ENCODE measurements around the gene SMPD3. TPM values are rescaled to one million over a fixed set of nuclear protein-coding genes. Genes with fewer than 3 reads are reported as not detected.

The SMPD3 gene
- total and polyA plus RNA-seq, 2 experiments from 2014 or later: 0.27 to 2.8 TPM

- Histone ChIP-seq H3K27ac (no peak overlapping the region), H3K9me3 (ENCODE audit: low read depth) (no peaks in the 10 kb centered on the region), H3K36me3 (no peaks in the 10 kb centered on the region), H3K4me1 (ENCODE audit: low read depth) (no peaks in the 10 kb centered on the region), H3K4me3 (no peak overlapping the region), H3K27me3 (no peaks in the 10 kb centered on the region)
- TF ChIP-seq CTCF (IDR thresholded peaks at IDR 0.05; ENCODE audit: low read depth, low read length): no peak
- no peak for DNase-seq (ENCODE audit: low read depth in 1 of 2, low spot score in 1 of 2)
Measured at GRCh38 chr16:68408967-68409366, 39.3 kb downstream of the SMPD3 start.

GRCh38 chr16:68408428-68408827 lies 39.9 kb downstream of the SMPD3 start:
- no peak for TF ChIP-seq CTCF (IDR thresholded peaks at IDR 0.05; ENCODE audit: low read depth, low read length)
- H3K27ac ChIP-seq: no peak overlapping the region
- H3K4me3 ChIP-seq: no peak overlapping the region
- H3K36me3 ChIP-seq: no peaks in the 10 kb centered on the region
- H3K9me3 ChIP-seq (ENCODE audit: low read depth): no peaks in the 10 kb centered on the region
- H3K4me1 ChIP-seq (ENCODE audit: low read depth): no peaks in the 10 kb centered on the region
- H3K27me3 ChIP-seq: no peaks in the 10 kb centered on the region
- no peak for DNase-seq (ENCODE audit: low read depth in 1 of 2, low spot score in 1 of 2)

- no peak overlapping the region for H3K27ac ChIP-seq
- H3K27me3 ChIP-seq: no peaks in the 10 kb centered on the region
- DNase-seq (ENCODE audit: low read depth in 1 of 2, low spot score in 1 of 2): no peak
- H3K36me3 ChIP-seq: no peaks in the 10 kb centered on the region
- TF ChIP-seq CTCF (IDR thresholded peaks at IDR 0.05; ENCODE audit: low read depth, low read length): no peak
- no peak overlapping the region for H3K4me3 ChIP-seq
- no peaks in the 10 kb centered on the region for H3K9me3 ChIP-seq (ENCODE audit: low read depth)
- no peaks in the 10 kb centered on the region for H3K4me1 ChIP-seq (ENCODE audit: low read depth)
Measured at GRCh38 chr16:68406458-68407152, 41.7 kb downstream of the SMPD3 start.

GRCh38 chr16:68404736-68405345 lies 43.5 kb downstream of the SMPD3 start:
- no peak for TF ChIP-seq CTCF (IDR thresholded peaks at IDR 0.05; ENCODE audit: low read depth, low read length)
- Histone ChIP-seq H3K27me3 (no peaks in the 10 kb centered on the region), H3K36me3 (no peaks in the 10 kb centered on the region), H3K9me3 (ENCODE audit: low read depth) (no peaks in the 10 kb centered on the region), H3K27ac (no peak overlapping the region), H3K4me1 (ENCODE audit: low read depth) (no peaks in the 10 kb centered on the region), H3K4me3 (no peak overlapping the region)
- no peak for DNase-seq (ENCODE audit: low read depth in 1 of 2, low spot score in 1 of 2)

- Histone ChIP-seq H3K4me3 (no peak overlapping the region), H3K4me1 (ENCODE audit: low read depth) (no peaks in the 10 kb centered on the region), H3K9me3 (ENCODE audit: low read depth) (no peaks in the 10 kb centered on the region), H3K36me3 (no peaks in the 10 kb centered on the region), H3K27me3 (no peaks in the 10 kb centered on the region), H3K27ac (no peak overlapping the region)
- TF ChIP-seq CTCF (IDR thresholded peaks at IDR 0.05; ENCODE audit: low read depth, low read length): no peak
- DNase-seq (ENCODE audit: low read depth in 1 of 2, low spot score in 1 of 2): no peak
Measured at GRCh38 chr16:68403704-68404103, 44.6 kb downstream of the SMPD3 start.
